Activated naive CD8-positive, alpha-beta T cell treated with anti-CD3 and anti-CD28 coated beads for 36 hours (primary cell): Measurements from ENCODE around the gene SLC43A2. TPM values are rescaled to one million over a fixed set of nuclear protein-coding genes. Genes with fewer than 3 reads are reported as not detected.
"Not testable (repeated sequence)": the region's sequence is repeated elsewhere in the genome, so short reads cannot be mapped to it uniquely, and the experiment has no call there.

ENCODE experiments used
- DNase-seq: peaks from one replicate; pipeline ENCODE4 v3.0.0; 2021
- H3K27ac Mint-ChIP-seq: one replicate; pipeline ENCODE4 v1.8.0; 2022; ENCODE audit warnings: mild to moderate bottlenecking, moderate library complexity, mixed read lengths
- H3K27me3 Mint-ChIP-seq: one replicate; pipeline ENCODE4 v1.8.0; 2022; ENCODE audit warnings: mild to moderate bottlenecking, mixed read lengths
- H3K36me3 Mint-ChIP-seq: one replicate; pipeline ENCODE4 v1.8.0; 2021; ENCODE audit warnings: mild to moderate bottlenecking, mixed read lengths
- H3K4me1 Mint-ChIP-seq: one replicate; pipeline ENCODE4 v1.8.0; 2021; ENCODE audit warnings: mixed read lengths
- H3K4me3 Mint-ChIP-seq: one replicate; pipeline ENCODE4 v1.8.0; 2022; ENCODE audit warnings: mild to moderate bottlenecking, moderate library complexity, mixed read lengths
- H3K9me3 Mint-ChIP-seq: one replicate; pipeline ENCODE4 v1.8.0; 2022; ENCODE audit warnings: mixed read lengths
- total RNA-seq, 2 experiments: library from RNA; stranded (reverse); gene quantifications; one replicate each; pipeline ENCODE4 v1.2.3, GENCODE V29; 2021

The SLC43A2 gene
- total RNA-seq, 2 experiments from 2014 or later = 3.7 to 4.6 TPM

- Mint-ChIP-seq H3K27me3 (no peaks in the 10 kb centered on the region), H3K9me3 (no peaks in the 10 kb centered on the region)
- DNase-seq = no peak
Measured at GRCh38 chr17:1539811-1540210, 88.8 kb downstream of the SLC43A2 start.

GRCh38 chr17:1535737-1536136 is 92.9 kb downstream of the SLC43A2 start:
- H3K27me3 Mint-ChIP-seq = no peaks in the 10 kb centered on the region
- H3K36me3 Mint-ChIP-seq = peaks cover 14% of the 10 kb centered on the region
- H3K4me3 Mint-ChIP-seq = no peak overlapping the region
- H3K4me1 Mint-ChIP-seq = no peaks in the 10 kb centered on the region
- H3K27ac Mint-ChIP-seq = no peak overlapping the region
- no peak for DNase-seq
- no peaks in the 10 kb centered on the region for H3K9me3 Mint-ChIP-seq

More at GRCh38 chr17:1539811-1540210, 88.8 kb downstream of the SLC43A2 start:
- peaks cover 10% of the 10 kb centered on the region for H3K36me3 Mint-ChIP-seq
- no peak overlapping the region for H3K4me3 Mint-ChIP-seq
- no peak overlapping the region for H3K27ac Mint-ChIP-seq
- peaks cover 3% of the 10 kb centered on the region for H3K4me1 Mint-ChIP-seq

DNA sequence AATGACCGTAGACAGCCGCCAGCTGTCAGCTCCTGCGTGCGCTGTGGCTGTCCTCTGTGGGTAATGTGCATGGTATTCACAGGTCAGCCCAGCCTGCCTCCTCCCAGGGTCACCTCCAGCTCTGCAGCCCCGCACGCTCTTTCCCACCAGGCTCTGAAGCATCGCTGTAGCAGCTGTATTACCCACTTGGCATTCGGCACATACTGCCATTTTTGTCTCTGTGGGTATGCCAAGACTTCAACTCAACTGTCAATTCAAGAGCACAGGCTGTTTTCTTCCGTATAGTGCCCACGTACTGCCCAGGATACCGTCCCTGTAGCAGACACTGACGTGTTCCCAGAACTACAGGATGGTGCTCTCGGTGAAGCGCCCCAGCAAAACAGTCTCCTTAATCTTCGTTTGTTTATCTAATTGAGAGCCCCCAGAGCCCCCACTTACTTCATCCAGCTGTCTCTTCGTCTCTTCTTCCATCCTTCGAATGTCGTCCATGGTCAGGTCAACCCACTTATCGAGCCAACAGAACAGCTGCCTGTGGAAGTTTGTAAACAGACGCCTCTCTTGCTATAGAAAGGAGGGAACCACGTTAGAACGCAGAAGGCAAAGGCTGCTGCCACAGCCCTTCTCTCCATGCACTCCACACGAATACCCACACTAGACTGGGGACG is 94.8 kb downstream of the SLC43A2 start:
- DNase-seq = no peak
- Mint-ChIP-seq H3K4me1 (peaks cover 4% of the 10 kb centered on the region), H3K36me3 (peaks cover 15% of the 10 kb centered on the region), H3K27ac (no peak overlapping the region), H3K4me3 (no peak overlapping the region), H3K27me3 (no peaks in the 10 kb centered on the region), H3K9me3 (no peaks in the 10 kb centered on the region)

DNA sequence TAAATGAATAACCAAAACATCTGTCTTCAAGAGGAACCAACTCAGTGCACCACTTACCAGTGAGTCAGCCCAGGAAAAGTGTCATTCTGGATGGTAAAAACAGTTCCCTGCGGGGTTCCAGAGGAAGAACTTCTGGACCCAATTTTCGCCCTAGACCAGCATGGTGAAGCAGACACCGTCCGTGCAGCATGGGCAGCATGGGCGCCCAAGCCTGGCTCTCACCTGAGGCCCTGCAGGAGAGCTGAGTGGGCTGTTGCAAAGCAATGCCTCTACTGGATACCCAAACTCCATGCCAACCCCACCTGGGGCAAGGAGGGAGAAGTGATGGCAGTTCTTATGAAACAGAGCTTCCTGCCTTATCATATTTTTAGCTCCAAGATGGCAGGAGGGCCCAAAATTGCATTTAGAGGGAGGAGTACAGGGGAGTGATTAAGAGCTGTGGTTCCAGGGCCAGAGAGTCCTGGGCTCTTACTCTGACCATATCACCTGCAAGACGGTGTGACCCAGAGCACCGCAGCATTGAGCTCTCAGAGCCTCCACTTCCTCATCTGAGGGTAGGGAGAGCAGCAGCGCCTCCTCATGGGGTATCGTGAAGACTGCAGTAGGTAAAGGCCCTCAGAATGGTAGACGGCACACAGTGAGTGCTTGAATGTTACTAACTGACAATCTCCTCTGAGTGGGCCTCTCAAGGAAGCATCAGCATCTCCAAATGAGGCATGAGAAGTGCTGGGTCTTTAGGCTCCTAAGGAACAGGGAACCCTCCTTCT is 95.6 kb downstream of the SLC43A2 start:
- no peaks in the 10 kb centered on the region for H3K9me3 Mint-ChIP-seq
- H3K36me3 Mint-ChIP-seq = peaks cover 19% of the 10 kb centered on the region
- peak; percentile 33 for DNase-seq
- no peak overlapping the region for H3K4me3 Mint-ChIP-seq
- H3K27ac Mint-ChIP-seq = no peak overlapping the region
- peaks cover 4% of the 10 kb centered on the region for H3K4me1 Mint-ChIP-seq
- H3K27me3 Mint-ChIP-seq = no peaks in the 10 kb centered on the region

DNA sequence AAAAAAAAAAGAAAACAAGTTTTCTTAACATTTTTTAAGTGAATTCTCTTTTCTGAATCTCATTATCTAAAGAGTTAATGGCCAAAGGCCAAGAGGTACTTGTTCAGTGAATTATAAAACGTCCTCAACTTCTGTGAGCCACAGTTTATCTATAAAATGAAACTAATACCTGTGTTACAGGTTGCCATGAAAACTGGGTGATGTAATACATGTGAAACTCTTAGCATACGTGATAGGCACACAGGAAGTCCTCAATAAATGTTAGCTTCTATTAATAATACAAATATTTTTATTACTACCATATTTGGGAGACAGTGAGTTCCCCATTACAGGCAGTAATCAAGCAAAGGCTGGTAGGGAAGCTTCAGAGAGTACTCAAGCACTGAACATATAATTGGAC is 98.8 kb downstream of the SLC43A2 start:
- peaks cover 4% of the 10 kb centered on the region for H3K4me1 Mint-ChIP-seq
- peak overlapping the region; percentile 45 for H3K27ac Mint-ChIP-seq
- H3K4me3 Mint-ChIP-seq = no peak overlapping the region
- DNase-seq = no peak
- H3K36me3 Mint-ChIP-seq = peaks cover 19% of the 10 kb centered on the region
- no peaks in the 10 kb centered on the region for H3K27me3 Mint-ChIP-seq
- no peaks in the 10 kb centered on the region for H3K9me3 Mint-ChIP-seq

DNA sequence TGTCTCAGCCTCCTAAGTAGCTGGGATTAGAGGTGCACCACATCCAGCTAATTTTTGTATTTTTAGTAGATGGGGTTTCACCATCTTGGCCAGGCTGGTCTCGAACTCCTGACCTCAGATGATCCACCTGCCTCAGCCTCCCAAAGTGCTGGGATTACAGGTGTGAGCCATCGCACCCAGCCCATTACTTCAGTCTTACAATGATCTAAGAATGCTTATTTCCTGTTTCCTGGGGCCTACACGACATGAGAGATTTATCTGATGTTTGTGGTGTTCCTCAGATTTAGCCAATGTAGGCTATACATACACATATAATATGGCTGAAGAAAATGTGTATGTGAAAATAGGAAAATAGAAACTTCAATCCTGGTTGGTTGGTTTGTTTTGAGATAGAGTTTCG is 101.8 kb downstream of the SLC43A2 start:
- not testable (repeated sequence) for H3K27ac Mint-ChIP-seq, H3K27me3 Mint-ChIP-seq, H3K9me3 Mint-ChIP-seq, DNase-seq, H3K4me1 Mint-ChIP-seq, H3K4me3 Mint-ChIP-seq
- peaks cover 15% of the 10 kb centered on the region for H3K36me3 Mint-ChIP-seq

DNA sequence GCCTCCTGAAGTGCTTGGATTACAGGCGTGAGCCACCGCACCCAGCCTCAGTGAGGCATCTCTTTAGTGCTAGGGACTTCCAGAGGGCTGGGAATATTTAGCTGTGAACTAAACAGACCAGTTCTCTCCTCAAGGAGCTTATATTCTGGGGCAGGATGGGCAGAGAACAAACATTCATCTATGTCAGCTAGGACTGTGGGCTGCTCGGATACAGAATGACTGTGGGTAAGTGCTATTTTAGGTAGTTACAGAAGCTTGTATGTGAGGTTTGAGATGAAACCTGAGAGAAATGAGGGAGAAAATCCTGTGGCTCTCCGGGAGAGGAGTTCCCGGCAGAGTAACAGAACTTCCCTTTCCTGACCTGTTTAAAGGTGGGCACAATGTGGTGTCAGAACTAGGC is 106.0 kb downstream of the SLC43A2 start:
- H3K4me3 Mint-ChIP-seq = no peak overlapping the region
- H3K4me1 Mint-ChIP-seq = peaks cover 9% of the 10 kb centered on the region
- peaks cover 7% of the 10 kb centered on the region for H3K36me3 Mint-ChIP-seq
- H3K9me3 Mint-ChIP-seq = no peaks in the 10 kb centered on the region
- H3K27me3 Mint-ChIP-seq = no peaks in the 10 kb centered on the region
- DNase-seq = no peak
- H3K27ac Mint-ChIP-seq = no peak overlapping the region

DNA sequence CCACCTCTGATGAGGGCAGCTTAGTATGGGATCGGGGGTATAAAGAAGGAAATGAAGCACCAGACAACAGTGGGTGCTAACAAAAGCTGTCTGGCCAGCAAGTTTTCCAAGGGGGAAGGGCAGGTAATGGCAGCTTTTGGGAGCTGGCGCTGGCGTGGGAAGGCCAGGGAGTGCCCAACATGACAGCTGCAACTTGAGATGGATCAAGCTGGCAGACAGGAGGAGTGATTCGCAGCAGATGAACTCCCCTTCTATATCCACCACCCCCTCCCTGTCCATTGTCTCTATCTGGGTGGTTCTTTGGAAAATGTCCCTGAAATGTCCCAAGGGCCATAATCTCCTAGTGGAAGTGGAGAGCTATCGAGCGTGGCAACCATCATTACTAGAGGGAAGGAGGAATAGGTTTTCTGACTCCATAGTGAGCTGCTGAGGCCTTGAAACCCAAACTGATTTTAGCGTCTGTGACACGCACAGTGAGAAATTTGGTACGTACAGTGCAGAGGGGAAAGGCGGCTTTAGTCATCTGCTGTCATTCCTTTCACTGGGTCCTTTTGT is 107.5 kb downstream of the SLC43A2 start:
- Mint-ChIP-seq H3K4me3 (no peak overlapping the region), H3K27ac (no peak overlapping the region)

GRCh38 chr17:1519678-1520077 is 109.0 kb downstream of the SLC43A2 start:
- no peaks in the 10 kb centered on the region for H3K36me3 Mint-ChIP-seq
- H3K9me3 Mint-ChIP-seq = no peaks in the 10 kb centered on the region
- no peaks in the 10 kb centered on the region for H3K27me3 Mint-ChIP-seq
- peak overlapping the region; percentile 14 for H3K27ac Mint-ChIP-seq
- DNase-seq = no peak
- peaks cover 21% of the 10 kb centered on the region for H3K4me1 Mint-ChIP-seq
- H3K4me3 Mint-ChIP-seq = no peak overlapping the region

More for the DNA sequence above, 107.5 kb downstream of the SLC43A2 start:
- DNase-seq = no peak
- Mint-ChIP-seq H3K4me1 (peaks cover 11% of the 10 kb centered on the region), H3K9me3 (no peaks in the 10 kb centered on the region), H3K36me3 (peaks cover 3% of the 10 kb centered on the region), H3K27me3 (no peaks in the 10 kb centered on the region)

Other genes with a start within 250 kb of the SLC43A2 start
- gene YWHAE, start 228.6 kb downstream of the SLC43A2 start, total RNA-seq = 100 to 1,000 TPM; 550 to 555 TPM
- 10 to 100 TPM; 13.5 to 14.0 TPM for gene CRK, start 172.6 kb downstream of the SLC43A2 start, total RNA-seq
- gene MYO1C, start 136.1 kb downstream of the SLC43A2 start, total RNA-seq = 10 to 100 TPM; 10.5 to 11.7 TPM
- gene INPP5K, start 112.2 kb downstream of the SLC43A2 start, total RNA-seq = 10 to 100 TPM; 18.1 to 18.2 TPM
- gene PITPNA, start 66.0 kb downstream of the SLC43A2 start, total RNA-seq = 10 to 100 TPM; 54.9 to 58.4 TPM
- 1 to 10 TPM; 2.5 to 2.6 TPM for gene SCARF1, start 16.9 kb upstream of the SLC43A2 start, total RNA-seq
- 1 to 10 TPM; 3.2 to 3.4 TPM for gene RILP, start 21.0 kb upstream of the SLC43A2 start, total RNA-seq
- 100 to 1,000 TPM; 418 to 428 TPM for gene PRPF8, start 56.0 kb upstream of the SLC43A2 start, total RNA-seq
- gene TLCD2, start 81.5 kb upstream of the SLC43A2 start, total RNA-seq = under 1 TPM; 0.04 to 0.06 TPM
- 10 to 100 TPM; 15.2 to 15.5 TPM for gene WDR81, start 95.9 kb upstream of the SLC43A2 start, total RNA-seq
- gene SERPINF2, start 114.0 kb upstream of the SLC43A2 start, total RNA-seq = under 1 TPM; 0.08 to 0.12 TPM
- 1 to 10 TPM; 1.8 to 4.4 TPM for gene SERPINF1, start 133.2 kb upstream of the SLC43A2 start, total RNA-seq
- 10 to 100 TPM; 20.0 to 21.0 TPM for gene SMYD4, start 201.1 kb upstream of the SLC43A2 start, total RNA-seq
- 100 to 1,000 TPM; 207 to 217 TPM for gene RPA1, start 201.2 kb upstream of the SLC43A2 start, total RNA-seq